GM19452 (cell line): ENCODE measurements around the gene TCEAL1.
"Not testable (repeated sequence)": the region's sequence is repeated elsewhere in the genome, so short reads cannot be mapped to it uniquely, and the experiment has no call there.

Experiments used
- ATAC-seq: cut with Tn5 transposase; IDR thresholded peaks from one replicate; pipeline ENCODE4 v1.9.1; 2021; ENCODE audit not compliant: unreplicated experiment

Gene TCEAL1

GRCh38 chrX:103631145-103631544 lies 2.4 kb downstream of the TCEAL1 start:
- no peak for ATAC-seq

GRCh38 chrX:103635436-103635835 lies 6.7 kb downstream of the TCEAL1 start:
- no peak for ATAC-seq

- no peak for ATAC-seq
Measured at GRCh38 chrX:103637604-103638338, 9.0 kb downstream of the TCEAL1 start.

GRCh38 chrX:103638479-103639346 lies 9.9 kb downstream of the TCEAL1 start:
- ATAC-seq = not testable (repeated sequence)

- ATAC-seq = no peak
Measured at GRCh38 chrX:103640401-103641155, 11.8 kb downstream of the TCEAL1 start.

GRCh38 chrX:103644125-103644524 lies 15.3 kb downstream of the TCEAL1 start:
- no peak for ATAC-seq

- no peak for ATAC-seq
Measured at GRCh38 chrX:103647630-103648029, 18.9 kb downstream of the TCEAL1 start.

GRCh38 chrX:103651151-103651773 lies 22.5 kb downstream of the TCEAL1 start:
- ATAC-seq = no peak

GRCh38 chrX:103655230-103656000 lies 26.6 kb downstream of the TCEAL1 start:
- not testable (repeated sequence) for ATAC-seq

GRCh38 chrX:103656617-103657016 lies 27.8 kb downstream of the TCEAL1 start:
- ATAC-seq = no peak

- ATAC-seq = not testable (repeated sequence)
Measured at GRCh38 chrX:103657066-103657465, 28.3 kb downstream of the TCEAL1 start.

- ATAC-seq = no peak
Measured at GRCh38 chrX:103658681-103659433, 30.1 kb downstream of the TCEAL1 start.

GRCh38 chrX:103659460-103659859 lies 30.7 kb downstream of the TCEAL1 start:
- not testable (repeated sequence) for ATAC-seq

- ATAC-seq = no peak
Measured at GRCh38 chrX:103663981-103664762, 35.4 kb downstream of the TCEAL1 start.

- no peak for ATAC-seq
Measured at GRCh38 chrX:103666202-103667107, 37.7 kb downstream of the TCEAL1 start.

GRCh38 chrX:103669745-103670144 lies 41.0 kb downstream of the TCEAL1 start:
- no peak for ATAC-seq
